ENCODE data around the gene ITGAX.

- TF ChIP-seq CTCF (IDR thresholded peaks at IDR 0.05) = no peak
- TF ChIP-seq POLR2A (IDR thresholded peaks at IDR 0.05) = no peak
Measured at GRCh38 chr16:31409433-31409832, 54.5 kb downstream of the ITGAX start.
